ENCODE results near the gene POU2F3. TPM values are rescaled to one million over a fixed set of nuclear protein-coding genes. Genes with fewer than 3 reads are reported as not detected.

POU2F3 gene
- total and polyA plus RNA-seq, 2 of the 8 experiments (the other 6 are each of a cell fraction or from before 2014, with no cell fraction given), result 1.0 to 2.1 TPM

GRCh38 chr11:120293038-120293800 lies 53.3 kb downstream of the POU2F3 start:
- POLR2A ChIA-PET (ENCODE audit: partially characterized antibody), result interaction anchor here (2.3 kb wide), 1 partner anchor 57 kb away, joined by 8 read pairs; no protein-coding TSS in a partner anchor
- CTCF ChIA-PET (ENCODE audit: partially characterized antibody), result interaction anchor here (1.0 to 31.5 kb wide), 4 partner anchors 8 to 51 kb away, joined by 3 to 1412 read pairs (median 46); partner anchors contain the start of gene POU2F3
- DNase-seq (ENCODE audit: low read depth in 1 of 2, low spot score in 2 of 2), result no peak
- no peak overlapping the region for H2AFZ ChIP-seq (ENCODE audit: low read length)
- H2BK120ac ChIP-seq (replicated peaks; ENCODE audit: low read depth, low read length), result no peak overlapping the region
- no peak overlapping the region for H3K18ac ChIP-seq (ENCODE audit: extremely low read depth, low read length)
- no peak overlapping the region for H4K5ac ChIP-seq (ENCODE audit: insufficient read length, low read depth, low read length)
- no peaks in the 10 kb centered on the region for H3K9me3 ChIP-seq (ENCODE audit: insufficient read depth in 2 of 2, low read depth in 1 of 2, low read length in 1 of 2)
- no peak overlapping the region for H3K4me2 ChIP-seq (ENCODE audit: insufficient read depth in 1 of 2, low read depth in 2 of 2, low read length in 2 of 2)
- H3K9ac ChIP-seq (replicated peaks in 1 of 4; ENCODE audit: extremely low read depth in 1 of 4, low read depth in 3 of 4, low read length in 3 of 4), result no peak overlapping the region
- H4K91ac ChIP-seq (replicated peaks; ENCODE audit: insufficient read length, low read length), result no peak overlapping the region
- no peak overlapping the region for H2BK20ac ChIP-seq (ENCODE audit: low read length)
- H3K79me1 ChIP-seq (ENCODE audit: low read depth, low read length), result no peaks in the 10 kb centered on the region
- H3K4ac ChIP-seq (replicated peaks; ENCODE audit: insufficient read length, low read depth, low read length), result no peak overlapping the region
- H3K14ac ChIP-seq (ENCODE audit: insufficient read length), result no peak overlapping the region
- peaks cover 0 to 4% (median 2%) of the 10 kb centered on the region in 4 experiments; a peak in 3 of 7 replicates for H3K4me1 ChIP-seq (replicated peaks in 1 of 4; ENCODE audit: control insufficient read depth in 3 of 4, insufficient read depth in 4 of 4, low read length in 3 of 4)
- no peaks in the 10 kb centered on the region for H3K79me2 ChIP-seq (ENCODE audit: control insufficient read depth in 1 of 2, insufficient read depth in 2 of 2, low read length in 2 of 2)
- H2BK15ac ChIP-seq (ENCODE audit: low read length), result no peak overlapping the region
- H3K56ac ChIP-seq (replicated peaks; ENCODE audit: insufficient read length, low read depth, low read length), result no peak overlapping the region
- H3K27ac ChIP-seq (ENCODE audit: low read depth, low read length), result no peak overlapping the region
- H3K4me3 ChIP-seq (ENCODE audit: extremely low read depth in 1 of 4, insufficient read depth in 2 of 4, low read depth in 3 of 4, low read length in 4 of 4), result no peak overlapping the region
- H4K20me1 ChIP-seq (replicated peaks in 1 of 2; ENCODE audit: control insufficient read depth in 1 of 2, insufficient read depth in 2 of 2, low read length in 2 of 2), result no peaks in the 10 kb centered on the region
- H2BK12ac ChIP-seq (ENCODE audit: low read depth, low read length), result no peak overlapping the region
- H3K36me3 ChIP-seq (ENCODE audit: control insufficient read depth in 2 of 4, insufficient read depth in 4 of 4, low read length in 3 of 4), result no peaks in the 10 kb centered on the region
- no peak overlapping the region for H2AK5ac ChIP-seq (ENCODE audit: low read depth, low read length)
- H3K27me3 ChIP-seq (replicated peaks in 1 of 4; ENCODE audit: control insufficient read depth in 3 of 4, extremely low read depth in 1 of 4, insufficient read depth in 3 of 4, low read length in 3 of 4), result peaks cover 0 to 2% (median 0%) of the 10 kb centered on the region in 4 experiments; a peak in 3 of 7 replicates
- H2BK5ac ChIP-seq (ENCODE audit: low read depth, low read length), result no peak overlapping the region
- WGBS, 2 experiments (ENCODE audit: extremely low coverage in 1 of 2, insufficient coverage in 1 of 2, insufficient read length in 1 of 2, insufficient replicate concordance in 2 of 2, low coverage in 1 of 2, low lambda C conversion rate in 2 of 2, missing lambda C conversion rate in 1 of 2), result 89% methylated on average over 5 of the region's 5 CpGs; no CpG with 5 or more reads in 1 of the 2 experiments
- FAIRE-seq, result no peak
- H3K23ac ChIP-seq (ENCODE audit: insufficient read length), result no peak overlapping the region
- H4K8ac ChIP-seq (ENCODE audit: extremely low read depth, insufficient read depth, low read length), result no peak overlapping the region
- no peaks in the 10 kb centered on the region for H3K23me2 ChIP-seq (ENCODE audit: low read depth, low read length)
- TF ChIP-seq GABPA (IDR thresholded peaks at IDR 0.05; ENCODE audit: borderline replicate concordance, insufficient read depth, low read length) (no peak), SIX5 (IDR thresholded peaks at IDR 0.05; ENCODE audit: low read depth, low read length) (no peak), BACH1 (IDR thresholded peaks at IDR 0.05; ENCODE audit: low read length) (no peak), USF2 (IDR thresholded peaks at IDR 0.05; ENCODE audit: low read length) (no peak), KDM5A (IDR thresholded peaks at IDR 0.05; ENCODE audit: low read length) (no peak), NRF1 (IDR thresholded peaks at IDR 0.05; ENCODE audit: low read depth, low read length) (no peak)
